ENCODE data around the gene SURF4. TPM values are rescaled to one million over a fixed set of nuclear protein-coding genes. Genes with fewer than 3 reads are reported as not detected.

Gene SURF4
- total RNA-seq, 1 donor from 2014 or later, result 188 TPM

DNA sequence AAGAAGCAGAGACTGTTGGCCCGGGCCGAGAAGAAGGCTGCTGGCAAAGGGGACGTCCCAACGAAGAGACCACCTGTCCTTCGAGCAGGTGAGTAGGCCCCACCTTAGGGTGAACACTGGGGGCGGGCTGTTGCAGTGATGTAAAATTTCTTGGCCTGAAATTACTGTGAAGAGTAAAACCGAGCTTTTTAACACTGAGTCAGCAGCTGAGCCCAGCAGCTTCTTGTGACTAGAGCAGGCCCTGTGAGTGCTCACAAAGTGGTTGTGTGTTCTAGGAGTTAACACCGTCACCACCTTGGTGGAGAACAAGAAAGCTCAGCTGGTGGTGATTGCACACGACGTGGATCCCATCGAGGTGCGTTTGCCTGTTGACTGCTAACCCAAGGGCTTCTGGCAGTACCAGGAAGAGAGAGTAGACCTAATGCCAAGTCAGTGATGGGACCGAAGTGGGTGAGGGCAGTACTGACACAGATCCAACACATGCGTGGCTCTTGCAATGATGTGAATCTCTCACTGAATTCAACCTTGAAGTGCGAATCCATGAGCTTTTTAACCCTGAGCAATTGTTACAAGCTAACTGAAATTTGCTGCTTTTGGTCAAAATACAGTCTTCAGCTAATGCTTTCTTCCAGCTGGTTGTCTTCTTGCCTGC lies 25.8 kb downstream of the SURF4 start:
- no peak overlapping the region for H3K4me3 ChIP-seq (ENCODE audit: low read depth, low read length)
- TF ChIP-seq, protein P1, sequence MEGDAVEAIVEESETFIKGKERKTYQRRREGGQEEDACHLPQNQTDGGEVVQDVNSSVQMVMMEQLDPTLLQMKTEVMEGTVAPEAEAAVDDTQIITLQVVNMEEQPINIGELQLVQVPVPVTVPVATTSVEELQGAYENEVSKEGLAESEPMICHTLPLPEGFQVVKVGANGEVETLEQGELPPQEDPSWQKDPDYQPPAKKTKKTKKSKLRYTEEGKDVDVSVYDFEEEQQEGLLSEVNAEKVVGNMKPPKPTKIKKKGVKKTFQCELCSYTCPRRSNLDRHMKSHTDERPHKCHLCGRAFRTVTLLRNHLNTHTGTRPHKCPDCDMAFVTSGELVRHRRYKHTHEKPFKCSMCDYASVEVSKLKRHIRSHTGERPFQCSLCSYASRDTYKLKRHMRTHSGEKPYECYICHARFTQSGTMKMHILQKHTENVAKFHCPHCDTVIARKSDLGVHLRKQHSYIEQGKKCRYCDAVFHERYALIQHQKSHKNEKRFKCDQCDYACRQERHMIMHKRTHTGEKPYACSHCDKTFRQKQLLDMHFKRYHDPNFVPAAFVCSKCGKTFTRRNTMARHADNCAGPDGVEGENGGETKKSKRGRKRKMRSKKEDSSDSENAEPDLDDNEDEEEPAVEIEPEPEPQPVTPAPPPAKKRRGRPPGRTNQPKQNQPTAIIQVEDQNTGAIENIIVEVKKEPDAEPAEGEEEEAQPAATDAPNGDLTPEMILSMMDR (IDR thresholded peaks at IDR 0.05; ENCODE audit: insufficient read depth, low read length, poor library complexity, severe bottlenecking), result no peak
- H3K36me3 ChIP-seq (ENCODE audit: control insufficient read depth, insufficient read depth, low read length), result peaks cover 10% of the 10 kb centered on the region
- no peak for DNase-seq (ENCODE audit: low read depth)
- H3K27me3 ChIP-seq (ENCODE audit: control insufficient read depth, insufficient read depth, low read length), result no peaks in the 10 kb centered on the region

DNA sequence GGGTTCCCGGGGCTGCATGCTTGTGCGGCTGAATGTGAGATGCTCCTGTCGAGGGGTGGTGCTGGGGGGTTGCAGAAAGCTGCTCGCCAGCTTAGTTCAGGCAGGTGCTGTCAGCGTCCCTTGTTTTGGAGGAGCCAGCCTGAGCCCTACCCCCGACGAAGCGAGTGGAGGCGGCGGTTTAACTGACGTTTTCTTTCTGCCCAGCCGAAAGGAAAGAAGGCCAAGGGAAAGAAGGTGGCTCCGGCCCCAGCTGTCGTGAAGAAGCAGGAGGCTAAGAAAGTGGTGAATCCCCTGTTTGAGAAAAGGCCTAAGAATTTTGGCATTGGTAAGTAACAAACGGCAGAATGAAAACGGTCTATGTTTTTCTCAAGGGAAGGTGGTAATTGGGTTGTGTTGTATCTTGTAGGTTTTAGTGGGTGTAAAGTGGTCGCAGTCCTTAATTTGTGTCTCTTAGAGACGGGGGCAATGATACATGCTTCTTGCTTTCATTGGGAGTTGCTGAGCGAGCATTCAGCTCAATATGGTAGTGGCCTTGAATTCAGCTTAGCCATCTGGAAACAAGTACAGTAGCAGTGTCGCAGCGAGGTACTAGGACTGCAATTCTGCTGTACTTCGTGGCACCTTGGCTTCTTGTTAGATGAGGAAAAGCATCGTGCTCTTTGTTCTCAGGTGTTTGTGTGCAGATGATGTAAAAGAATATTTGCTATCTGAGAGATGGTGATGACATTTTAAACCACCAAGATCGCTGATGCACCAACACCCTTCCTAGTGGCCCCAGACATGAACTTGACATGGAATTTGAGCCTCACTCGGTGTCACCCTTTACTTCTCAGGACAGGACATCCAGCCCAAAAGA lies 26.9 kb downstream of the SURF4 start:
- TF ChIP-seq, protein P1 (IDR thresholded peaks at IDR 0.05; ENCODE audit: insufficient read depth, low read length, poor library complexity, severe bottlenecking), result no peak
- DNase-seq (ENCODE audit: low read depth), result no peak
- peak overlapping the region; percentile 78 for H3K4me3 ChIP-seq (ENCODE audit: low read depth, low read length)
- H3K27me3 ChIP-seq (ENCODE audit: control insufficient read depth, insufficient read depth, low read length), result no peaks in the 10 kb centered on the region
- H3K36me3 ChIP-seq (ENCODE audit: control insufficient read depth, insufficient read depth, low read length), result peaks cover 10% of the 10 kb centered on the region

DNA sequence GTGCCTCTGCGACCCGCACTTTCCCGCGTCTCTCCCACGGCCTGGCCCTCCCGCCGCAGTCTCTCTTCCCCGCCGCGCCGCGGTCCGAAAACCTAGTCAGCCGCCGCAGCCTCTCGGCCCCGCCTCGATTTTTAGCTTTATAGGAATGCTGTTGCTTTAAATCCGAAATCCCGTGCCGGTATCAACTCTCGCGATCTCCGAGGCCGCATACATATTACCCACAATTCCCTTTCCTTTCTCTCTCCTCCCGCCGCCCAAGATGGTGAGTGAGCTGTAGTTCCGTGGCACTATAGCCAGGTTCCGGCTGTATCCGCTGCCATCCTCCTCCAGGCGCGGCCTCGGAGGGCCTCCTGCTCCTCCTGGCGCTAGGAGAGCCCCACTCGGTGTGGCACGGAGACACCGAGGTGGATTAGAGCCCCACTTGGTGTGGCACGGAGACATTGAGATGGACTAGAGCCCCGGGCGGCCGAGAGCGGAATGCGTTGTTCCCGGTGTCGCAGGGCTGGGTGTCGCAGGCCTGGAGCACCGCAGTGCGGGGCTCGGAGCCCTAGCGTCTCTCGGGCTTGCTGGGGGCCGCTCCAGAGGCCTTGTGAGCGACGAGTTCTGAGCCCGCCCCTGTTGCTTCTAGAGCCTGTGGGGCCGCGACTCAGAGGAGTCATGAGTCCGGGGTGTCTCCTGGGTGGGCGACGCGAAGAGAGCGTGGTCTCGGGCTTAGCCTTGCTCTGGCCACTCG lies 27.7 kb downstream of the SURF4 start, which contains the start of the genes MED22 and RPL7A:
Gene MED22 (minus strand): TSS at position 147 of the 733 bp plus-strand sequence. CDS start 1,469 bp downstream, outside the sequence.
Gene RPL7A (plus strand): TSS at position 234 of the 733 bp plus-strand sequence. CDS start 26 bp downstream, at position 260.
- peak; percentile 89 for DNase-seq (ENCODE audit: low read depth)
- peak within 1 kb of the TSS; percentile 78 for H3K4me3 ChIP-seq (ENCODE audit: low read depth, low read length)
- H3K36me3 ChIP-seq (ENCODE audit: control insufficient read depth, insufficient read depth, low read length), result peaks cover 10% of the 10 kb centered on the region
- H3K27me3 ChIP-seq (ENCODE audit: control insufficient read depth, insufficient read depth, low read length), result no peaks in the 10 kb centered on the region
- TF ChIP-seq, protein P1 (IDR thresholded peaks at IDR 0.05; ENCODE audit: insufficient read depth, low read length, poor library complexity, severe bottlenecking), result no peak

DNA sequence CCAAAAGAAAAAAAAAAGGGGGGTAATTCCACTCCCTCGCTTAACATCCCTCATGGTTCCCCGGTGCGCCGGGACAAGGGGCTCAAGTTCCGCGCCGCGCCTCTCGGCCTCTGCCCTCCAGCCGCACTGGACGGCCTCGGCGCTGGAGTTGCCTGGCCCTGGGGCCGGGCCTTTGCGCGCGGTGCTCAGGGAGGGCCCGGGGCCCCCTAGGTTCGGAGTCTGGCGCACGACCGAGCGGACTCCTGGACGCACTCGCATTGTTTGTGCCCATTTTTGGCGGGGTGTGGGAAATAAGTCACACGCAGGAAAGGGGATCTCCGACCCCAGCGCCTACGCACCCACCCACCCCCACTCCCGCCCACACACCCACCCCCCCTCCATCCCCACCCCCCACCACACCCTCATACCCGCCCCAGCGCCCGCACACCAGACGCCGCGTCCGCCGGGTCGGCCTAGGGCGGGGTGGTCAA lies 28.3 kb downstream of the SURF4 start:
- H3K27me3 ChIP-seq (ENCODE audit: control insufficient read depth, insufficient read depth, low read length), result no peaks in the 10 kb centered on the region
- peak overlapping the region; percentile 78 for H3K4me3 ChIP-seq (ENCODE audit: low read depth, low read length)
- H3K36me3 ChIP-seq (ENCODE audit: control insufficient read depth, insufficient read depth, low read length), result peaks cover 12% of the 10 kb centered on the region
- DNase-seq (ENCODE audit: low read depth), result no peak
- TF ChIP-seq, protein P1 (IDR thresholded peaks at IDR 0.05; ENCODE audit: insufficient read depth, low read length, poor library complexity, severe bottlenecking), result no peak

DNA sequence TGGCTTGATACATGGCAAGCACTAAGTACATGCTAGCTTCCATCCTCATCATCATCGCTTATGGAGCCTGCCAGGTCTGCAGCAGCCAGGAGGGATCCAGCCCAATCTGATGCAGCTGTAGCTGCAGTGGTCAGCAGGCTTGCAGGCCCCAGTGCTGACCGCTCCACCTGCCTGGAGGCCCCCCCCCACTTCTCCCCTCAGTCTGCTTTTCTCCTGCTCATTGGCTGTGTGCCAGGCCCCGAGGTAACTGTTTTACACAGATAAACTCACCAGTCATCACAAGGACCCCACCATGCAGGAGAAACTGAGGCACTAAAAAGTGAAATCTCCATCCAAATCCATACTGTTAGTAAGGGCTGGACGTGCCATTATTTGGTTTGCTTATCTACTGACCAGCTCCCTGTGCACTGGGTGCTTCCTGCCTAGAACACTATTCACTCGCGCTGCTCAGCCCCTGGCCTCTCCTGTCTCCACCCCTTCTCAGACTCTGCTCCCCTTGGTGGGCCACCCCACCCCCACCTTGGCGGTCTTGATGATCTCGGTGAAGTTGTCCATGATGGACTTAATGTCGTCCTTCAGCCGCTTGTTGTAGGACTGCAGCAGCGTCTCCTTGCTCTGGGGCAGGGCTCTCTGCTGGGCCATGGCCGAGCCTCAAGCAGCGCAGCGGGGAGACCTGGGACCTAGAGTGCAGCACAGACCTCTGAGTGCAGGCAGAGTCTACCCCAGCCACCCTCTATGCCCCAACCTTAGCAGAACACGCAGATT lies 29.7 kb downstream of the SURF4 start:
- H3K27me3 ChIP-seq (ENCODE audit: control insufficient read depth, insufficient read depth, low read length), result no peaks in the 10 kb centered on the region
- TF ChIP-seq, protein P1 (IDR thresholded peaks at IDR 0.05; ENCODE audit: insufficient read depth, low read length, poor library complexity, severe bottlenecking), result no peak
- no peak for DNase-seq (ENCODE audit: low read depth)
- peaks cover 9% of the 10 kb centered on the region for H3K36me3 ChIP-seq (ENCODE audit: control insufficient read depth, insufficient read depth, low read length)
- H3K4me3 ChIP-seq (ENCODE audit: low read depth, low read length), result peak overlapping the region; percentile 78
